Inflammatory macrophage treated with lipopolysaccharide for 1 hour (primary cell): ENCODE measurements around the gene GLS.
A peak's percentile ranks its signal among the peaks of the same experiment; 100 is the strongest.
"Not testable (repeated sequence)": the region's sequence is repeated elsewhere in the genome, so short reads cannot be mapped to it uniquely, and the experiment has no call there.

Experiments used
- DNase-seq, 2 donors: peaks; one replicate each; pipeline ENCODE4 v3.0.0-alpha.2; 2020 to 2022

Gene GLS

GRCh38 chr2:190938771-190939335 lies 58.2 kb downstream of the GLS start:
- DNase-seq: no peak

- no peak for DNase-seq
Measured at GRCh38 chr2:190940454-190940853, 59.8 kb downstream of the GLS start.

- no peak for DNase-seq
Measured at GRCh38 chr2:190941571-190941970, 61.0 kb downstream of the GLS start.

GRCh38 chr2:190942697-190943096 lies 62.1 kb downstream of the GLS start:
- no peak for DNase-seq

GRCh38 chr2:190943706-190944105 lies 63.1 kb downstream of the GLS start:
- DNase-seq: no peak

- DNase-seq: no peak
Measured at GRCh38 chr2:190947141-190947540, 66.5 kb downstream of the GLS start.

GRCh38 chr2:190947711-190948251 lies 67.2 kb downstream of the GLS start:
- peak; percentile 52 to 72 for DNase-seq

- peak in 1 of 2 donors; percentile 59 for DNase-seq
Measured at GRCh38 chr2:190948671-190949070, 68.0 kb downstream of the GLS start.

- no peak for DNase-seq
Measured at GRCh38 chr2:190950566-190950991, 70.0 kb downstream of the GLS start.

- no peak for DNase-seq
Measured at GRCh38 chr2:190953257-190953656, 72.6 kb downstream of the GLS start.

GRCh38 chr2:190959911-190960788 lies 79.5 kb downstream of the GLS start:
- no peak for DNase-seq

- not testable (repeated sequence) for DNase-seq
Measured at GRCh38 chr2:190961117-190961516, 80.5 kb downstream of the GLS start.

- peak in 1 of 2 donors; percentile 13 for DNase-seq
Measured at GRCh38 chr2:190961918-190962487, 81.4 kb downstream of the GLS start.

GRCh38 chr2:190963088-190963487 lies 82.5 kb downstream of the GLS start:
- DNase-seq: no peak

GRCh38 chr2:190964170-190964795 lies 83.7 kb downstream of the GLS start:
- DNase-seq: no peak

GRCh38 chr2:190965580-190966222 lies 85.1 kb downstream of the GLS start:
- no peak for DNase-seq

- no peak for DNase-seq
Measured at GRCh38 chr2:190968522-190968921, 87.9 kb downstream of the GLS start.

GRCh38 chr2:190970160-190970559 lies 89.5 kb downstream of the GLS start:
- peak; percentile 21 to 22 for DNase-seq

- peak; percentile 70 to 79 for DNase-seq
Measured at GRCh38 chr2:190970873-190971506, 90.4 kb downstream of the GLS start.

- no peak for DNase-seq
Measured at GRCh38 chr2:190972213-190972612, 91.6 kb downstream of the GLS start.

- no peak for DNase-seq
Measured at GRCh38 chr2:190972846-190973245, 92.2 kb downstream of the GLS start.

GRCh38 chr2:190973262-190973661 lies 92.6 kb downstream of the GLS start:
- no peak for DNase-seq
